IPS-11a (cell line): ENCODE data around the gene TPRX2.
"Not testable (repeated sequence)": the region's sequence is repeated elsewhere in the genome, so short reads cannot be mapped to it uniquely, and the experiment has no call there.

ENCODE experiments used
- H3K4me3 ChIP-seq: one replicate; pipeline ENCODE4 v1.5.1; 2013; ENCODE audit warnings: low read depth, low read length, control low read depth

The TPRX2 gene

GRCh38 chr19:47860602-47861297, 1.7 kb downstream of the TPRX2 start:
- no peak overlapping the region for H3K4me3 ChIP-seq

GRCh38 chr19:47861630-47862029, 2.6 kb downstream of the TPRX2 start:
- no peak overlapping the region for H3K4me3 ChIP-seq

GRCh38 chr19:47863514-47863936, 4.5 kb downstream of the TPRX2 start:
- H3K4me3 ChIP-seq: no peak overlapping the region

GRCh38 chr19:47865166-47865565, 6.1 kb downstream of the TPRX2 start:
- no peak overlapping the region for H3K4me3 ChIP-seq

GRCh38 chr19:47878906-47879305, 19.9 kb downstream of the TPRX2 start:
- H3K4me3 ChIP-seq: no peak overlapping the region

- not testable (repeated sequence) for H3K4me3 ChIP-seq
These were observed 20.4 kb downstream of the TPRX2 start for GRCh38 chr19:47879385-47879784.

- no peak overlapping the region for H3K4me3 ChIP-seq
These were observed 22.7 kb downstream of the TPRX2 start for GRCh38 chr19:47881757-47882156.

- H3K4me3 ChIP-seq: no peak overlapping the region
These were observed 23.9 kb downstream of the TPRX2 start for GRCh38 chr19:47882890-47883289.

- no peak overlapping the region for H3K4me3 ChIP-seq
These were observed 26.0 kb downstream of the TPRX2 start for GRCh38 chr19:47885067-47885463.

GRCh38 chr19:47886010-47886559, 27.1 kb downstream of the TPRX2 start, which contains the start of gene SULT2A1:
SULT2A1 (minus strand) TSS chr19:47886315; CDS start chr19:47886257, 58 bp downstream.
- H3K4me3 ChIP-seq: no peak within 1 kb of the TSS

- H3K4me3 ChIP-seq: no peak overlapping the region
These were observed 32.0 kb downstream of the TPRX2 start for GRCh38 chr19:47890865-47891621.

GRCh38 chr19:47891622-47891922, 32.5 kb downstream of the TPRX2 start:
- no peak overlapping the region for H3K4me3 ChIP-seq

- H3K4me3 ChIP-seq: no peak overlapping the region
These were observed 33.1 kb downstream of the TPRX2 start for GRCh38 chr19:47891923-47892666.

GRCh38 chr19:47895165-47895782, 36.2 kb downstream of the TPRX2 start:
- H3K4me3 ChIP-seq: no peak overlapping the region

- H3K4me3 ChIP-seq: no peak overlapping the region
These were observed 37.0 kb downstream of the TPRX2 start for GRCh38 chr19:47896019-47896418.

- H3K4me3 ChIP-seq: no peak overlapping the region
These were observed 37.7 kb downstream of the TPRX2 start for GRCh38 chr19:47896773-47897172.

GRCh38 chr19:47897861-47898260, 38.8 kb downstream of the TPRX2 start:
- H3K4me3 ChIP-seq: no peak overlapping the region

GRCh38 chr19:47899335-47899734, 40.3 kb downstream of the TPRX2 start:
- no peak overlapping the region for H3K4me3 ChIP-seq

GRCh38 chr19:47901370-47901769, 42.3 kb downstream of the TPRX2 start:
- no peak overlapping the region for H3K4me3 ChIP-seq

GRCh38 chr19:47909350-47909749, 50.3 kb downstream of the TPRX2 start:
- not testable (repeated sequence) for H3K4me3 ChIP-seq

GRCh38 chr19:47910191-47910590, 51.2 kb downstream of the TPRX2 start:
- H3K4me3 ChIP-seq: not testable (repeated sequence)
